OCI-LY7 (cell line): ENCODE results near the gene PACS1. TPM values are rescaled to one million over a fixed set of nuclear protein-coding genes. Genes with fewer than 3 reads are reported as not detected.

ENCODE experiments used
- BruUV-seq: library from RNA; stranded (reverse); fragments of 400-500 nt; replicated peaks from 2 replicates; lab custom pipeline; 2021; lab: Mats Ljungman, UMichigan
- CTCF ChIA-PET: fragments of 300-600 bp; sonication (Branson Sonifier 250); formaldehyde crosslinking; loops from one replicate; lab custom pipeline; 2022; ENCODE audit warnings: antibody characterized with exemption; ENCODE audit not compliant: unreplicated experiment; lab: Charles Lee
- POLR2A ChIA-PET: fragments of 300-600 bp; sonication (Branson Sonifier 250); formaldehyde crosslinking; loops from one replicate; lab custom pipeline; 2022; ENCODE audit warnings: antibody characterized with exemption; lab: Charles Lee
- DNase-seq: peaks from one replicate; pipeline ENCODE4 v3.0.0-alpha.2; 2015; ENCODE audit warnings: low spot score
- H2AFZ ChIP-seq: fragments of 200-600 bp; sonication (generic), shearing (Covaris generic); 2 replicates; pipeline ENCODE4 v1.6.1; 2014; ENCODE audit warnings: mild to moderate bottlenecking, antibody characterized with exemption, low read length, moderate library complexity
- H3K27ac ChIP-seq: fragments of 200-600 bp; sonication (generic); 2 replicates; pipeline ENCODE4 v1.5.1; 2014; ENCODE audit warnings: mixed run types, low read depth, mild to moderate bottlenecking, moderate library complexity, low read length, inconsistent platforms; ENCODE audit not compliant: poor library complexity, severe bottlenecking
- H3K36me3 ChIP-seq: fragments of 200-600 bp; sonication (generic); 2 replicates; pipeline ENCODE4 v1.6.1; 2014; ENCODE audit warnings: mild to moderate bottlenecking, antibody characterized with exemption, low read length, moderate library complexity, mixed read lengths; ENCODE audit not compliant: insufficient read depth
- H3K4me1 ChIP-seq: fragments of 200-600 bp; sonication (generic); 2 replicates; pipeline ENCODE4 v1.5.1; 2014; ENCODE audit warnings: mild to moderate bottlenecking, low read length; ENCODE audit not compliant: insufficient read depth, poor library complexity, severe bottlenecking
- H3K4me2 ChIP-seq: fragments of 200-600 bp; sonication (generic); 2 replicates; pipeline ENCODE4 v1.6.1; 2014; ENCODE audit warnings: mild to moderate bottlenecking, low read length
- H3K4me3 ChIP-seq: fragments of 200-600 bp; sonication (generic); 2 replicates; pipeline ENCODE4 v1.5.1; 2014; ENCODE audit warnings: mild to moderate bottlenecking, low read depth, low read length; ENCODE audit not compliant: poor library complexity, severe bottlenecking
- H3K79me2 ChIP-seq: fragments of 200-600 bp; sonication (generic); 2 replicates; pipeline ENCODE4 v1.6.1; 2016; ENCODE audit warnings: low read depth, mild to moderate bottlenecking, low read length, moderate library complexity, mixed read lengths; ENCODE audit not compliant: insufficient read depth
- H3K9me2 ChIP-seq: fragments of 200-600 bp; sonication (generic); 2 replicates; pipeline ENCODE4 v1.6.1; 2016; ENCODE audit warnings: mild to moderate bottlenecking, low read length, mixed read lengths; ENCODE audit not compliant: insufficient read depth
- H3K9me3 ChIP-seq: fragments of 200-600 bp; sonication (generic); 2 replicates; pipeline ENCODE4 v1.6.1; 2014; ENCODE audit warnings: mild to moderate bottlenecking, mixed run types, low read length, mixed read lengths
- H4K20me1 ChIP-seq: fragments of 200-600 bp; sonication (generic); 2 replicates; pipeline ENCODE4 v1.6.1; 2014; ENCODE audit warnings: mild to moderate bottlenecking, antibody characterized with exemption, low read length, moderate library complexity, mixed read lengths; ENCODE audit not compliant: insufficient read depth
- CTCF ChIP-seq: fragments of 200-600 bp; sonication (generic); conservative IDR thresholded peaks from 2 replicates; pipeline ENCODE4 v1.5.1; 2014; ENCODE audit warnings: mild to moderate bottlenecking, antibody characterized with exemption, low read length, moderate library complexity, mixed read lengths
- EZH2phosphoT487 ChIP-seq: fragments of 200-600 bp; sonication (generic); IDR thresholded peaks from 2 replicates; pipeline ENCODE4 v1.6.1; 2018; ENCODE audit warnings: low read depth, borderline replicate concordance, mild to moderate bottlenecking, mixed run types, antibody characterized with exemption, low read length, moderate library complexity, mixed read lengths
- intact Hi-C: fragments of 100-400 bp; cut with micrococcal nuclease; formaldehyde crosslinking; loops from one replicate; pipeline ENCODE4 v1.10.0; 2022; ENCODE audit not compliant: unreplicated experiment
- total RNA-seq, 2 experiments: library from RNA; depleted of rRNA in 1 of 2; stranded (reverse); fragments of >200 nt in 1 of 2; shearing (Covaris generic) in 1 of 2; gene quantifications; 2 replicates each; pipeline ENCODE4 v1.2.3, GENCODE V29; 2014 to 2022

The PACS1 gene
- total RNA-seq, 2 experiments from 2014 or later, result 23.7 to 52.5 TPM

DNA sequence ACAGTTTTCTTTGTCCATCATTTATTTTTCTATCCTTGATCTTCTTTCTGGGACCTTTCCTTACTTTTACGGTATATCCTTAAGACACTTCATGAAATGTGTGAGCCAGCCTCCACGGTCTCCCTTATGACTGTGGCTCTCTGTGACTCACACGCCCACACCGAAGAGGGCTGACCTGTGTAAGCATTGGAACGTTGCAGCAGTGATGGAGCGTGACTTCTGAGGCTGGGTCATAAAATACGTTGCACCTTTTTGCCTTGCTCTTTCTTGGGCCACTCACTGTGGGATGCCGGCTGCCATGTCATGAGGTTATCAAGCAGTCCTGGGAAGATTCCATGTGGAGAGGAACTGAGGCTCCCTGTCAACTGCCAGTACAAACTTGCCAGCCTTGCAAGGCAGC is 102.1 kb downstream of the PACS1 start:
- H3K9me2 ChIP-seq, result no peaks in the 10 kb centered on the region
- intact Hi-C loops, result no loop called here
- POLR2A ChIA-PET, result no interaction called here
- no peak for DNase-seq
- H3K79me2 ChIP-seq, result no peaks in the 10 kb centered on the region
- H3K36me3 ChIP-seq, result no peaks in the 10 kb centered on the region
- H3K9me3 ChIP-seq, result no peaks in the 10 kb centered on the region
- no peak overlapping the region for H3K4me2 ChIP-seq
- no peaks in the 10 kb centered on the region for H4K20me1 ChIP-seq
- no peak overlapping the region for H2AFZ ChIP-seq
- no peak overlapping the region for H3K27ac ChIP-seq
- BruUV-seq, result no TSS peak
- TF ChIP-seq CTCF, result no peak
- TF ChIP-seq EZH2phosphoT487, result no peak
- peaks cover under 1% of the 10 kb centered on the region for H3K4me1 ChIP-seq
- CTCF ChIA-PET, result no interaction called here
- no peak overlapping the region for H3K4me3 ChIP-seq

DNA sequence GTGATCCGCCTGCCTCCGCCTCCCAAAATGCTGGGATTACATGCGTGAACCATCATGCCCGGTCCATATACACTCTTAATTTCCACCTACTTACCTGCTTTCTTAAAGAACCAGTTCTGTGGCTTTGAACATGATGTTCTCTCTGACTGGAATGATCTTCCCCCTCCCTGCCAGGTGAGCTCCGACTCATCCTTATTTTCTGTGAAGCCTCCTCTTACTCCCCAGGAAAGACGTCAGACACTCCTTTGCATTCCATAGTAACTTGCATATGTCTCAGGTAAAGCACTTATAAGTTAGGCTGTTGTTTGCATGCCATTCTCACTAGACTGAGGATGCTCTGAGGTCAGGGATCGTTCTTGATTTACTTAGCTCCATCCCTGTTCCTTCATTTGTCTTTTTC is 106.6 kb downstream of the PACS1 start:
- no peaks in the 10 kb centered on the region for H3K79me2 ChIP-seq
- intact Hi-C loops, result no loop called here
- no TSS peak for BruUV-seq
- H3K9me3 ChIP-seq, result no peaks in the 10 kb centered on the region
- ChIA-PET CTCF (no interaction called here), POLR2A (no interaction called here)
- H4K20me1 ChIP-seq, result no peaks in the 10 kb centered on the region
- H3K9me2 ChIP-seq, result no peaks in the 10 kb centered on the region
- H3K4me1 ChIP-seq, result peaks cover 7% of the 10 kb centered on the region
- no peak overlapping the region for H2AFZ ChIP-seq
- H3K4me2 ChIP-seq, result no peak overlapping the region
- TF ChIP-seq CTCF (no peak), EZH2phosphoT487 (no peak)
- H3K27ac ChIP-seq, result no peak overlapping the region
- no peak for DNase-seq
- H3K36me3 ChIP-seq, result no peaks in the 10 kb centered on the region
- H3K4me3 ChIP-seq, result no peak overlapping the region

DNA sequence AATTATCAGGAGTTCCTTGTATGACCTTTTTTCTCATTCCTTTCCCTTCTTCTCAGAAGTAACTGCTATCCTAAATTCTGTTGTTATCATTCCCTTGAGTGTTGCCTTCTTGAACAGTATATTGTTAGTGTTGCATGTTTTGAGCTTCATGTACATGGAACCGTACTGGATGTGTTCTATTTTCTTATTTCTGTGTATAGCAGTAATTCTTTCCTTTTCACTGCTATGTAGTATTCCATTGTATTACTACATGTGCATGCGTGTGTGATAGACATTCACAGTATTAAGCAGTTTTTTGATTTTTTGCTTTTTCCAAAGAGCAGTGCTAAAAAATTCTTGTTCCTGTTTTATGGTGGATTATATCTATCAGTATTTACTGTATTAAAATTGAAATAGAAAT is 108.1 kb downstream of the PACS1 start:
- H3K27ac ChIP-seq, result no peak overlapping the region
- ChIA-PET CTCF (no interaction called here), POLR2A (no interaction called here)
- H3K79me2 ChIP-seq, result no peaks in the 10 kb centered on the region
- no peak overlapping the region for H2AFZ ChIP-seq
- no peak for DNase-seq
- H3K4me1 ChIP-seq, result peaks cover 7% of the 10 kb centered on the region
- H3K9me2 ChIP-seq, result no peaks in the 10 kb centered on the region
- no peak for TF ChIP-seq EZH2phosphoT487
- TF ChIP-seq CTCF, result no peak
- H4K20me1 ChIP-seq, result no peaks in the 10 kb centered on the region
- H3K4me3 ChIP-seq, result no peak overlapping the region
- H3K9me3 ChIP-seq, result no peaks in the 10 kb centered on the region
- intact Hi-C loops, result no loop called here
- no peak overlapping the region for H3K4me2 ChIP-seq
- no TSS peak for BruUV-seq
- H3K36me3 ChIP-seq, result no peaks in the 10 kb centered on the region
